RWPE2 (cell line): ENCODE measurements around the gene KIF20A.
"Not testable (repeated sequence)": the region's sequence is repeated elsewhere in the genome, so short reads cannot be mapped to it uniquely, and the experiment has no call there.

ENCODE experiments used
- ATAC-seq: fragments of 200-7000 bp; cut with Tn5 transposase; 3 replicates; pipeline ENCODE4 v1.9.1; 2021; ENCODE audit warnings: low read depth
- DNase-seq: peaks from one replicate; pipeline ENCODE4 v3.0.0-alpha.2; 2020; ENCODE audit warnings: low spot score
- H3K27ac ChIP-seq: fragments of 450-650 bp; 2 replicates; pipeline ENCODE4 v1.5.1; 2017; ENCODE audit warnings: mild to moderate bottlenecking; ENCODE audit not compliant: poor library complexity, severe bottlenecking
- H3K27me3 ChIP-seq: fragments of 250-450 bp; sonication (Bioruptor Pico); 2 replicates; pipeline ENCODE4 v1.5.1; 2021; ENCODE audit warnings: mild to moderate bottlenecking, moderate library complexity; ENCODE audit not compliant: insufficient read depth, poor library complexity, severe bottlenecking
- H3K36me3 ChIP-seq: fragments of 250-450 bp; sonication (Bioruptor Pico); 2 replicates; pipeline ENCODE4 v1.5.1; 2020; ENCODE audit warnings: low read depth, mild to moderate bottlenecking, moderate library complexity
- H3K4me1 ChIP-seq: fragments of 250-450 bp; sonication (Bioruptor Pico); 2 replicates; pipeline ENCODE4 v1.5.1; 2021; ENCODE audit warnings: mild to moderate bottlenecking, moderate library complexity; ENCODE audit not compliant: insufficient read depth, poor library complexity, severe bottlenecking
- H3K4me3 ChIP-seq: fragments of 250-450 bp; sonication (Bioruptor Pico); 2 replicates; pipeline ENCODE4 v1.5.1; 2021; ENCODE audit warnings: mild to moderate bottlenecking, moderate library complexity; ENCODE audit not compliant: severe bottlenecking
- H3K9me3 ChIP-seq: fragments of 250-450 bp; sonication (Bioruptor Pico); 2 replicates; pipeline ENCODE4 v1.5.1; 2021; ENCODE audit warnings: mild to moderate bottlenecking, moderate library complexity; ENCODE audit not compliant: severe bottlenecking
- TF ChIP-seq, protein P1 (sequence below): fragments of 450-650 bp; IDR thresholded peaks from one replicate; pipeline ENCODE4 v1.5.1; 2017; ENCODE audit warnings: mild to moderate bottlenecking, moderate library complexity; ENCODE audit not compliant: poor library complexity, severe bottlenecking

The KIF20A gene

DNA sequence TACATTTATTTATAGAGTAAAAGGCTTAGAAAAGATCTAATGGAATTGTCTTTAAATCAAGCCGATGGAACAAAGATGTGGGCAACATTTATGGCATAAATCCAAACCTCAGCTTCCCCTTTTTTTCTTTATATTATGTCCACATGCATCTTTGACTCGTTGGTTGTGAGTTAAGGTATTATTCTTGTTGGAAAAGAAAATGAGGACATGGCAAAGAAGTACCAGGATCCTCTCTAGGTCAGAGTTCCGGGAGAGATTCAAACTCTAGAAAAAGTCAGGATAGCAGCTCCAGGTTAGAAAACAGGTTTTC lies 39.2 kb upstream of the KIF20A start:
- ATAC-seq (no peak), DNase-seq (no peak)
- TF ChIP-seq, protein P1, sequence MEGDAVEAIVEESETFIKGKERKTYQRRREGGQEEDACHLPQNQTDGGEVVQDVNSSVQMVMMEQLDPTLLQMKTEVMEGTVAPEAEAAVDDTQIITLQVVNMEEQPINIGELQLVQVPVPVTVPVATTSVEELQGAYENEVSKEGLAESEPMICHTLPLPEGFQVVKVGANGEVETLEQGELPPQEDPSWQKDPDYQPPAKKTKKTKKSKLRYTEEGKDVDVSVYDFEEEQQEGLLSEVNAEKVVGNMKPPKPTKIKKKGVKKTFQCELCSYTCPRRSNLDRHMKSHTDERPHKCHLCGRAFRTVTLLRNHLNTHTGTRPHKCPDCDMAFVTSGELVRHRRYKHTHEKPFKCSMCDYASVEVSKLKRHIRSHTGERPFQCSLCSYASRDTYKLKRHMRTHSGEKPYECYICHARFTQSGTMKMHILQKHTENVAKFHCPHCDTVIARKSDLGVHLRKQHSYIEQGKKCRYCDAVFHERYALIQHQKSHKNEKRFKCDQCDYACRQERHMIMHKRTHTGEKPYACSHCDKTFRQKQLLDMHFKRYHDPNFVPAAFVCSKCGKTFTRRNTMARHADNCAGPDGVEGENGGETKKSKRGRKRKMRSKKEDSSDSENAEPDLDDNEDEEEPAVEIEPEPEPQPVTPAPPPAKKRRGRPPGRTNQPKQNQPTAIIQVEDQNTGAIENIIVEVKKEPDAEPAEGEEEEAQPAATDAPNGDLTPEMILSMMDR = no peak
- Histone ChIP-seq H3K27ac (no peak overlapping the region), H3K27me3 (no peaks in the 10 kb centered on the region), H3K36me3 (no peaks in the 10 kb centered on the region), H3K4me3 (no peak overlapping the region), H3K9me3 (no peaks in the 10 kb centered on the region), H3K4me1 (peaks cover 5% of the 10 kb centered on the region)

DNA sequence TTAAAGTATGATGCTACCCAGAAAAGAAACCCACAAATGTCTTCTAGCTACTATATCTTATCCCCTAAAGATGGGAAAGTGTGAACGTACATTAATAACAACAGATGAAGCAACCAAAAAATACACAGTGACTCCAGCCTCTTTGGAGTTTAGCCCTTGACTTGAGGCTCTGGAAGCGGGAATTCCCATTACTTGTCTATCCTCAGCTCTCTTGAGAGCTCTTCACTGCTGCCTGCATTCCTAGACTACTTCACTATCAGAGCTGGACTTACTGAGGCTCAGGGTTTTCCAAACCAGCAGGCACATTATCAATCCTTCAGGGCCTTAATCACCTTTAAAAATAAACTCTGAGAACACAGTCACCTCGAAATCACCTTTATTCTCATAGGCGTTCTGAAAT lies 38.6 kb upstream of the KIF20A start:
- H3K9me3 ChIP-seq = no peaks in the 10 kb centered on the region
- no peak overlapping the region for H3K27ac ChIP-seq
- no peak overlapping the region for H3K4me3 ChIP-seq
- TF ChIP-seq, protein P1 = no peak
- peaks cover 5% of the 10 kb centered on the region for H3K4me1 ChIP-seq
- DNase-seq = no peak
- H3K36me3 ChIP-seq = no peaks in the 10 kb centered on the region
- H3K27me3 ChIP-seq = no peaks in the 10 kb centered on the region
- no peak for ATAC-seq

DNA sequence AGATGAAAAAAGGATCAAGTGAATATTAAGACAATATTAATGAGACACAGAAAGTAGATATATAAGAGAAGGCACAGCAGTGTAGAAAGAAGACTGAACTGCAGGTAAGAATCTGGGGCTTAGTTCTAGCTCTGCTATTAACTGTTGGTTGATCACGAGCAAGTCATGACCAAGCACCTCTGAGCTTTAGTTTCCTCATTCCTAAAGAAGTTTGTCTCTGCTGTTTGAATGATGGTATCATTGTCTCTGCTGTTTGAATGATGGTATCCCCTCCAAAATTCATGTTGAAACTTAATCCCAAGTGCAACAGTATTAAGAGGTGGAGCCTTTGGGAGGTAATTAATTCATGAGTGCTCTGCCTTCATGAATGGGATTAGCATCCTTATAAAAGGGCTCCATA lies 37.2 kb upstream of the KIF20A start:
- TF ChIP-seq, protein P1 = no peak
- H3K9me3 ChIP-seq = no peaks in the 10 kb centered on the region
- H3K27ac ChIP-seq = no peak overlapping the region
- peaks cover 10% of the 10 kb centered on the region for H3K4me1 ChIP-seq
- no peaks in the 10 kb centered on the region for H3K27me3 ChIP-seq
- ATAC-seq = no peak
- H3K4me3 ChIP-seq = no peak overlapping the region
- no peak for DNase-seq
- no peaks in the 10 kb centered on the region for H3K36me3 ChIP-seq

DNA sequence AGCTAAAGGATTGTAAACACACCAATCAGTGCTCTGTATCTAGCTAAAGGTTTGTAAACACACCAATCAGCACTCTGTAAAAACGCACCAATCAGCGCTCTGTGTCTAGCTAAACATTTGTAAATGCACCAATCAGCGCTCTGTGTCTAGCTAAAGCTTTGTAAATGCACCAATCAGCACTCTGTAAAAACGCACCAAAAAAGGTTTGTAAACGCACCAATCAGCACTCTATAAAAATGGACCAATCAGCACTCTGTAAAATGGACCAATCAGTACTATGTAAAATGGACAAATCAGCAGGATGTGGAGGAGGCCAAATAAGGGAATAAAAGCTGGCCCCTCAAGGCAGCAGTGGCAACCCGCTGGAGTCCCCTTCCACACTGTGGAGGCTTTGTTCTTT lies 35.3 kb upstream of the KIF20A start:
- not testable (repeated sequence) for H3K27ac ChIP-seq, H3K36me3 ChIP-seq

DNA sequence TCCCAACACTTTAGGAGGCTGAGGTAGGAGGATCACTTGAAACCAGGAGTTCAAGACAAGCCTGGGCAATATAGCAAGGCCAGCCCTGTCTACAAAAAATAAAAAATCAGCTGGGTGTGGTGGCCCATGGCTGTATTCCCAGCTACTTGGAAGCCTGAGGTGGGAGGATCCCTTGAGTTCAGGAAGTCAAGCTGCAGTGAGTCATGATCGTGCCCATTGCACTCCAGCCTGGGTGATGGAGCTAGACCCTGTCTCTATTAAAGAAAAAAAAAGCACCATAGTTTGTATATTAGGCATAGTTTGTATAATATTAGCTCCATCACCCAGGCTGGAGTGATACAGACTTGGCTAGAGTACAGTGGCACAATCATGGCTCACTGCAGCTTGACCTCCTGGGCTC lies 30.1 kb upstream of the KIF20A start:
- Histone ChIP-seq H3K27ac (no peak overlapping the region), H3K9me3 (no peaks in the 10 kb centered on the region), H3K4me3 (no peak overlapping the region), H3K27me3 (no peaks in the 10 kb centered on the region), H3K4me1 (peaks cover 11% of the 10 kb centered on the region), H3K36me3 (no peaks in the 10 kb centered on the region)
- DNase-seq = peak; percentile 77
- TF ChIP-seq, protein P1 = no peak
- ATAC-seq = peak; percentile 97

More for the DNA sequence above, 35.3 kb upstream of the KIF20A start:
- H3K4me3 ChIP-seq, H3K9me3 ChIP-seq, DNase-seq, H3K27me3 ChIP-seq, ATAC-seq, H3K4me1 ChIP-seq: not testable (repeated sequence)

DNA sequence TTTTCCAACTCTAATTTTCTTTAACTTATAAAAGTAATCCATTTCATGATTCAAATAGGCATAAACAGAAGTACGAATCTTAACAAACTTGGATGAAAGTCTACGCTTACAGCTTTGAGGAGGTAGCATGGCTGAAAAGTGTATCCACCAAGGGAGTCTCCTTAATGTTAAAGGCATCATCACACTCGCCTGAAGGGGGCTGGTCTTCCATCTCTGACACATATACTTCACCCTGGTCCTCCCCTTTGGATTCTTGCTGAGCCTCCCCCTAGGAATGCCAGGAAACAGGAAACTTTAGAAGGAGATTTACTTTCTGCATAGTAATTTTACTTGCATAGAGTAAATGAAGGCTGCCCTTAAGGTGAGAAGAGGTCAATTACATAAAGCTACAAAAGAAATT lies 29.4 kb upstream of the KIF20A start:
- no peak for DNase-seq
- H3K9me3 ChIP-seq = no peaks in the 10 kb centered on the region
- TF ChIP-seq, protein P1 = no peak
- no peak overlapping the region for H3K27ac ChIP-seq
- no peaks in the 10 kb centered on the region for H3K27me3 ChIP-seq
- no peaks in the 10 kb centered on the region for H3K36me3 ChIP-seq
- H3K4me1 ChIP-seq = peaks cover 11% of the 10 kb centered on the region
- peak; percentile 60; the same call in 1 of the 3 replicates for ATAC-seq
- H3K4me3 ChIP-seq = no peak overlapping the region

DNA sequence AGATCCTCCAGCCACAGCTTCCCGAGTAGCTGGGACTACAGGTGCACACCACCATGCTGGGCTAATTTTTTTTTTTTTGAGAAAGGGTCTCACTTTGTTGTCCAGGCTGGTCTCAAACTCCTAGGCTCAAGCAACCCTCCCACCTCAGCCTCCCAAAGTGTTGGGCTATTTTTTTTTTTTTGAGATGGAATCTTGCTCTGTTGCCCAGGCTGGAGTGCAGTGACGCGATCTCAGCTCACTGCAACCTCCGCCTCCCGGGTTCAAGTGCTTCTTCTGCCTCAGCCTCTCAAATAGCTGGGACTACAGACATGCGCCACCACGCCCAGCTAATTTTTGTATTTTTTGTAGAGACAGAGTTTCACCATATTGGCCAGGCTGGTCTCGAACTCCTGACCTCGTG lies 22.9 kb upstream of the KIF20A start:
- H3K4me1 ChIP-seq, H3K9me3 ChIP-seq, H3K27me3 ChIP-seq, H3K27ac ChIP-seq, ATAC-seq, DNase-seq, H3K4me3 ChIP-seq: not testable (repeated sequence)
- H3K36me3 ChIP-seq = peaks cover 47% of the 10 kb centered on the region
